ES-I3 (cell line): Measurements from ENCODE around the gene CNTNAP2.

Experiments
- H3K36me3 ChIP-seq: 2 replicates; pipeline ENCODE4 v1.6.1; 2013; ENCODE audit warnings: mild to moderate bottlenecking, low read length, control low read depth, moderate library complexity; ENCODE audit not compliant: insufficient read depth
- H3K4me1 ChIP-seq: 2 replicates; pipeline ENCODE4 v1.6.1; 2013; ENCODE audit warnings: mild to moderate bottlenecking, control low read depth, low read length; ENCODE audit not compliant: insufficient read depth
- H3K9ac ChIP-seq: 2 replicates; pipeline ENCODE4 v1.6.1; 2013; ENCODE audit warnings: low read depth, mild to moderate bottlenecking, low read length, moderate library complexity
- H3K9me3 ChIP-seq: 2 replicates; pipeline ENCODE4 v1.6.1; 2013; ENCODE audit warnings: mild to moderate bottlenecking, low read length, moderate library complexity; ENCODE audit not compliant: control insufficient read depth, insufficient read depth

CNTNAP2 gene

DNA sequence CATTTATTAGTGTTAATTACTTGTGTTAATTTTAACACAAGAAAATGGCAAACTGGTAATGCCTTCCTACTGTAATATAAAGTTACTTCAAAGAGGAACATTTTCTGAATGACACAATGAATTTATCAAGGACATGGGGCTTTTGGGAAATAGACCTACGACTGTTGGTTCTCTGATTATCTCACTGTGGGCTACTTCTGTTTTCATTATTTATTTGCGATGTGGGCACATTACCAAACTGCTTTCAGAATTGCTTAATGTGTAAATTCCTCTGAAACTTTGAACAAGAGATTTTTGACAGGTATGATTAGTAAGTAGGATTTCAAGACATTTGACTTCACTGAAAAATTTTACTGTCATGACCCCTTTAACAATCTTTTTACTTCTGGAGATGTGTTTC lies 535.6 kb downstream of the CNTNAP2 start:
- Histone ChIP-seq H3K9me3 (no peaks in the 10 kb centered on the region), H3K36me3 (no peaks in the 10 kb centered on the region; the same call in 1 of the 2 replicates), H3K4me1 (no peaks in the 10 kb centered on the region), H3K9ac (no peak overlapping the region)

DNA sequence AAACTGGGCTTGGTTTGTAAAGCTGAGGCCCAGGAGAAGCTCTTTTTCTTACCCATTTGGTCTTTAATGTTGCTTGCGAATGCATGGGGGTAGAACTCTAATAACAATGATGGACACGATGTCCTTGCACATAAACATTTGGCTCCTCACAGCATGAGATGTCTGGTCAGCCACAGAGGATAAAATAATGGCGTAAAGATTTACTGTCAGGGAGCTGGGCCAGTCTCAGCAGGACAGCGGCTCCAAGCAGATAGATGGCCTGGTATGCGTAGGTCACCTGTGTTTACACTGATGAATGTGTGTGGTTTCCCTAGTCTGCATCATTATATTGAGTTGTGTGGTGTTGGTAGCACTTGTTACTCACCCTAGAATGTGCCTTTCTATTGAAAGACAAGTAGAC lies 537.4 kb downstream of the CNTNAP2 start:
- Histone ChIP-seq H3K9me3 (no peaks in the 10 kb centered on the region), H3K4me1 (no peaks in the 10 kb centered on the region), H3K9ac (no peak overlapping the region)

DNA sequence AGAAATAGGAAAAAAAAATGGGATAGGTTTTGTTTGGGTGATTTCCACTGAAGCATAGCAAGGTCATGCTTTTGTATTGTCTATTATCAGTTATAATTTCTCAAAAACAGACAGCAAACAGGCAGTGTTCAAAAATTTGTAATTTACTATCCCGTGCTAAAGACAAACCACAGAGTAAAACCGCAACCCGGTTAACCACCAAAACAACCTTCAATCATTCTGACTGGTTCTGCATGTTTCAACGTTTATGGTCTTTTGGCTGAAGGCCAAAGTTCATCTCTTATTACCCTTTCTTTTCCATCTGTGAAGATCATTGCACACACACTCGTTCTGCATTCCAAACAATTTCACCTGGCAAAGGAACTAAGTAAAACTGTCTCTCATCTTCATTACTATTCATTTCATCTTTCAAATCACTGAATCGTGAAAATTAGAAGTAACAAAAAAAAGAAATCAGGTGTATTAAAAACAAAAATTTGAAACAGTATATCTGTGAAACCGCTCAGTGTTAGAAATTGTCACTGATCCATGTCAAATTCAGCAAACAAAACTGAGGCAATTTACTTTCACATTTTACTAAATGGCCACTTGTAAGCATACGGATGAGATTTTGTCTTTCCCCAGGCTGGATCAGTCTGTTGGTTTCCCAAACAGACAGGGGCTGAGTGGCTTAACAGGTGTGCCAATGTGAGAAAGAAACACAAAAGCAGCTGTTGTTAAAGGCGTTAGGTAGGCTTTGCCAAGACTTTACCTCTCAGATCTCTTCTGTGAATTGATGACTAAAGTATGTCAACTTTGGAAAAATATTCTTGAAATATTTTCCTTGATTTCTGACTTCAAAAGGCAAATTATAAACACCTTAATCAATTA lies 539.6 kb downstream of the CNTNAP2 start:
- Histone ChIP-seq H3K4me1 (no peaks in the 10 kb centered on the region), H3K36me3 (no peaks in the 10 kb centered on the region; the same call in 1 of the 2 replicates), H3K9me3 (no peaks in the 10 kb centered on the region), H3K9ac (no peak overlapping the region)

More for the DNA sequence above, 537.4 kb downstream of the CNTNAP2 start:
- no peaks in the 10 kb centered on the region; the same call in 1 of the 2 replicates for H3K36me3 ChIP-seq

DNA sequence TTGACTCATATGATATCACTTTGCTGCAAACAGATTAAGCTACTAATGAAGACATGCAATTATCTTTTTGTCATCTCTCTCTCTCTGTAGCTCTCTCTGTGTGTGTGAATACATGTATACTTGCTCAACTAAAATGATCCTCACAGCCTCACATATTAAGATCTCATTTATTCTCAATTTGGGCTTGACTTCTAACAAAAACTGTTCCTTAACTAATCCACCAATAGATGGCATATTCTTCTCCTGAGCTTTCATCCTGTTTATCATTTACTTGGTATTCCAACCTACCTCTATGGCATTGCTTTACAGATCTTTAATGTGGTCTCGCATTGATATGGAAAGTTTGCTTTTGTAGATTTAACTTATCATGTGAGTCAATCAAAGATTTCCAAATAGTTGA lies 540.4 kb downstream of the CNTNAP2 start:
- Histone ChIP-seq H3K36me3 (no peaks in the 10 kb centered on the region; the same call in 1 of the 2 replicates), H3K4me1 (no peaks in the 10 kb centered on the region), H3K9me3 (no peaks in the 10 kb centered on the region), H3K9ac (no peak overlapping the region)

DNA sequence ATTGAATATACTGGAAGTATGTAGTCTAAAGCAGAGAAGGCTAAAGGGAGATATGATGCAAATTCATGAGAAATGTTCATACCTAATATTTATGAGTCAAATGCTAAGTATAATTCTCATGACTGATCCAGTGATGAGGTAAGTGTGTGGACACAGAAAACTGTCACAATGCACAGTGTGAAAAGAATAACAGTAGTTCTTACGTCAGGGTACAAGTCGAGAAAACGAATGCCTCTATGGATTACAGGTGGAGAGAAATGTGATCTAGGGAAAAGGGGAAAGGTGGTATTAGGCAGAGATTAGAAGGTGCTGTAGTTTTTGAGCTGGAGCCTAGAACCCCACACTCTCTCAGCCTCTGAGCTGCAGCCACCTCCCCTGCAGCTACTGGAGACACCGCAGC lies 542.0 kb downstream of the CNTNAP2 start:
- Histone ChIP-seq H3K4me1 (no peaks in the 10 kb centered on the region), H3K9ac (no peak overlapping the region), H3K9me3 (no peaks in the 10 kb centered on the region), H3K36me3 (no peaks in the 10 kb centered on the region)

DNA sequence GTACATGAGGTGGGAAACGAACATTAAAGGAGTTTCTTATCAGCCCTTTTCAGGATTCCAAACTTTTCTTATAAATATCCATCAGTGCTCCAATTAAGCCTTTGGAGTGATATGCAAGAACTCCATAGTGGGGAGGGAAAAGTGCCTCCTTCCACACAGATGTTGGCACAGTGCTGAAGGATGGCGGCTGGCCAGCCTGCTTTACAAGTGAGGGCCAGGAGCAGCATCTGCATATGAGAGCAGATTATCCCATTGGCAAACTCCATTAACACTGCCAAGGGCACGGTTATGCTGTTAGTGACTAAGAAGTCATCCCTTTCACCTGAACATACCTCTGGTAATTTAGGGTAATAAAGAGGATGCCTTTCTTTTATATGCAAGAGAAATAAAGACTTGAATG lies 543.1 kb downstream of the CNTNAP2 start:
- H3K36me3 ChIP-seq: no peaks in the 10 kb centered on the region
- H3K9ac ChIP-seq: no peak overlapping the region
- no peaks in the 10 kb centered on the region for H3K9me3 ChIP-seq
- no peaks in the 10 kb centered on the region for H3K4me1 ChIP-seq

DNA sequence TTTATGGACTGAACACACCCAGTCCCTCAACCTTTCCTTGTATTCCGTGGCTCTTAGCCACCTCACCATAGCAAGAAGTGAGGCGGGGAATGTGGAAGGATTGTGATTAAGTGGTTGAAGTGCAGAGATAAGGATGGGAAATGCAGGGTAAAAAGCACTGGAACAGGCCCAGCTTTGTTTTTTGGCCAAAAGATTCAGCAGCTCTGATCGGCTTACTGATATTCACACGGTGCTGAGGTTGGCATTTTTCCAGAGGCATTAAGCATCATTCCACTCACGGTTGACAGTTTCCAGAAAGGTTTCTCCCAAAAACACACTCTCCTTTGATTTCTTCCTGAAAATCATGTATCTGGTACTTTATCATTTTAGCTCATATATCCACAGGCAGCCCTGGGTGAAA lies 544.2 kb downstream of the CNTNAP2 start:
- Histone ChIP-seq H3K4me1 (no peaks in the 10 kb centered on the region), H3K9me3 (no peaks in the 10 kb centered on the region), H3K36me3 (no peaks in the 10 kb centered on the region), H3K9ac (no peak overlapping the region)

DNA sequence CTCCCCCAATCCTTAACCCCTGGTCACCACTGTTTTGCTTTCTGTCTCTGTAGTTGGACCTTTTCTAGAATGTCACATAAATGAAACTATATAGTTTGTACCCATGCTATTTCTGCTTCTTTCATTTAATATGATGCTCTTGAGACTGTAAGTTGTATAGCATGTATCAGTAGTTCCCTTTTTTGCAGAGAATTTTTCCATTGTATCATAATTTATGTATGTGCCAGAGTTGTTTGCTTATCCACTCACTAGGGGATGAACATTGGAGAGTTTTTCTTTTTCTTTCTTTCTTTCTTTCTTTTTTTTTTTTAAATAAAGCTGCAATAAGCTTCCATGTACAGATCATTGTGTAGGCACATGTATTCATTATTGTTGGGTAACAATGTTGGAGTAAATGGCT lies 544.8 kb downstream of the CNTNAP2 start:
- Histone ChIP-seq H3K9me3 (no peaks in the 10 kb centered on the region), H3K4me1 (no peaks in the 10 kb centered on the region), H3K36me3 (no peaks in the 10 kb centered on the region), H3K9ac (no peak overlapping the region)

DNA sequence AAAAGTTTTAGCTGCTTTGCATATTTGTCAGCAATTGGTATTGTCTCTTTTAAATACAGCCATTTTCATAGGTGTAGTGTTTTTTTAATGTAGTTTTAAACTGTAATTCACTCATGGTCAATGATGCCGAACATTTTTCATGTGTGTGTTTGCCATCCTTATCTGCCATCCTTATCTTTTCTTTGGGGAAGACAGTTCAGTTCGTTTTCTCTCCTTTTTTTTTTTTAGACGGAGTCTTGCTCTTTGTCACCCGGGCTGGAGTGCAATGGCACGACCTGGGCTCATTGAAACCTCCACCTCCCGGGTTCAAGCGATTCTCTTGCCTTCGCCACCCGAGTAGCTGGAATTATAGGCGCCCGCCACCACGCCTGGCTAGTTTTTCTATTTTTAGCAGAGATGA lies 545.3 kb downstream of the CNTNAP2 start:
- Histone ChIP-seq H3K36me3 (no peaks in the 10 kb centered on the region), H3K9me3 (no peaks in the 10 kb centered on the region), H3K4me1 (no peaks in the 10 kb centered on the region), H3K9ac (no peak overlapping the region)

DNA sequence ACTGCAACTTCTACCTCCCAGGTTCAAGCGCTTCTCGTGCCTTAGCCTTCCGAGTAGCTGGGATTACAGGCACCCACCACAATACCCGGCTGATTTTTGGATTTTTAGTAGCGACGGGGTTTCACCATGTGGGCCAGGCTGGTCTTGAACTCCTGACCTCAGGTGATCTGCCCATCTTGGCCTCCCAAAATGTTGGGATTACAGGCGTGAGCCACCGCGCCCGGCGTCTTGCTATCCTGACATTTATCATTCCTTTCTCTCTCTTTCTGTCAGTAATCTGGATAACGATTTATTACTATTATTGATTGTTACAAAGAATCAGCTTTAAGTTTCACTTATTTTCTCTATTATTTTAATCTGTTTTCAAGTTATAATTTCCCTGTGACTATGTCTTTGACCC lies 548.4 kb downstream of the CNTNAP2 start:
- no peaks in the 10 kb centered on the region for H3K36me3 ChIP-seq
- no peaks in the 10 kb centered on the region for H3K9me3 ChIP-seq
- H3K4me1 ChIP-seq: no peaks in the 10 kb centered on the region
- no peak overlapping the region for H3K9ac ChIP-seq

DNA sequence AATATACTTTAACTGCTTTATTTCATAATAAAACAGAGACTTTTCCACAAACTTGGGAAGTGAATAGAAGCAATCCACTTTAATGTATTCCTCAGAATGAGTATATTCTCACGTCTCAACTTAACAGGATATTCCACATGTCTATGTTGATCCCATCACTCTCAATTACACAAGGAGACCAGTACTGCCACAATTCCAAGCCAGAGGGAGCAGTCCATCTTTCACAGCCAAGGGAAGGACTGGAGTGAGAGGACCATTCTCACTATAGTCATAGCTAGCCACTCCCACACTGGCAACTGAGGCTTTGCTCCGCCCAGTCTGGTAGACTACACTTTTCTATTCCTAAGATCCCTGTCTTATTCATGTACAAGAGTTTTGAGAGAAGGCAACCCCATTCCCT lies 553.9 kb downstream of the CNTNAP2 start:
- H3K9ac ChIP-seq: no peak overlapping the region
- no peaks in the 10 kb centered on the region for H3K9me3 ChIP-seq
- no peaks in the 10 kb centered on the region for H3K4me1 ChIP-seq
- no peaks in the 10 kb centered on the region for H3K36me3 ChIP-seq

DNA sequence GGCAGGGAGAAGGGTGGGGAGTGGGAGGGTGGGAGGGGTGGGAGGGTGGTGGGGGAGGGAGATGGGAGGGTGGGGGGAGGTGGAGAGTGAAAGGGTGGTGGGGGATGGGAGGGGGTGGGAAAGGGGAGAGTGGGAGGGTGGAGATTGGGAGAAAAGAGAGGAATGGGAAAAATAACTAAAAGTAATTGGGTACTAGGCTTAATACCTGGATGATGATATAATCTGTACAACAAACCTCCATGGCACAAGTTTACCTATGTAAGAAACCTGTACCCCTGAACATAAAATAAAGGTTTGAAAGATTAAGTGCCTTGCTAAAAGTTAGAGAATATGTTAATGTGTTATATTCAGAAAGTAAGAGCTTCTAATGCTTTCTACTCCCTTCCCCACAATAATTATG lies 564.9 kb downstream of the CNTNAP2 start:
- no peaks in the 10 kb centered on the region for H3K9me3 ChIP-seq
- no peaks in the 10 kb centered on the region for H3K4me1 ChIP-seq
- no peaks in the 10 kb centered on the region for H3K36me3 ChIP-seq
- no peak overlapping the region for H3K9ac ChIP-seq

DNA sequence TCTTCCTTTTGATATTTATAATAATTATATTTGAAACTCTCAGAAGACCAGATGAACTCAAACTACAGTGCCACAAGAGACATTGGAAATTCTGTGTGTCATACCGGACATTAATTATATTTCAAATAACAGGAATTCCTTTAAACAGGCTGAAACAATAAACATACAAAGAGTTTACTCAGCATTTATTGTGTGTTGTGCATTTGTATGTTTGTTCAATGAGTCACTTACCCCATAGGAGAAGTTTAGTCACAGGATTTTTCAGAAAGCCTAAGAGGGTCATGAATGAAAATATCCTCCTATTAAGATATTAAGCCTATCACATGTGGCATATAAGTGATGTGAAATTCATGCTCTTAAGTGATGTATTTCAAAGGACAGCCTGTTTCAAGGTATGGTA lies 566.8 kb downstream of the CNTNAP2 start:
- Histone ChIP-seq H3K9me3 (no peaks in the 10 kb centered on the region), H3K4me1 (no peaks in the 10 kb centered on the region), H3K9ac (no peak overlapping the region), H3K36me3 (no peaks in the 10 kb centered on the region)

DNA sequence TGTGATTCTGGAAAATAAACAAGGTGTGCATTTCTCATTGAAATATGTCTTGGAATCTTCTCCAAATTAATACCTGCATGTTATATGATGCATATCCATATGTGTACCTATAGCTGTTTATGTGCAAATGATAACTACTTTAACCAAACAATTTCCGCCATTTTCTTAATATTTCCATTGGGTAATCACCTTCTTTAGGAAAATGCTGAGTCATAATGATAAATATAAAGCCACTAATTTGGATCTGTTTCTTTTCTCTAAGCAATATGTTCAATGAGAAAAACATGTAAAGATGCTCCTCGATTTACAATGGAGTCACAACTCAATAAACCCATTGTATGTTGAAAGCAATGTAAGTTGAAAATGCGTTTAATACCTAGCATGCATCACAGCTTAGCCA lies 574.4 kb downstream of the CNTNAP2 start:
- H3K4me1 ChIP-seq: peaks cover 4% of the 10 kb centered on the region; the same call in 1 of the 2 replicates
- no peak overlapping the region for H3K9ac ChIP-seq
- no peaks in the 10 kb centered on the region for H3K9me3 ChIP-seq
- H3K36me3 ChIP-seq: no peaks in the 10 kb centered on the region

DNA sequence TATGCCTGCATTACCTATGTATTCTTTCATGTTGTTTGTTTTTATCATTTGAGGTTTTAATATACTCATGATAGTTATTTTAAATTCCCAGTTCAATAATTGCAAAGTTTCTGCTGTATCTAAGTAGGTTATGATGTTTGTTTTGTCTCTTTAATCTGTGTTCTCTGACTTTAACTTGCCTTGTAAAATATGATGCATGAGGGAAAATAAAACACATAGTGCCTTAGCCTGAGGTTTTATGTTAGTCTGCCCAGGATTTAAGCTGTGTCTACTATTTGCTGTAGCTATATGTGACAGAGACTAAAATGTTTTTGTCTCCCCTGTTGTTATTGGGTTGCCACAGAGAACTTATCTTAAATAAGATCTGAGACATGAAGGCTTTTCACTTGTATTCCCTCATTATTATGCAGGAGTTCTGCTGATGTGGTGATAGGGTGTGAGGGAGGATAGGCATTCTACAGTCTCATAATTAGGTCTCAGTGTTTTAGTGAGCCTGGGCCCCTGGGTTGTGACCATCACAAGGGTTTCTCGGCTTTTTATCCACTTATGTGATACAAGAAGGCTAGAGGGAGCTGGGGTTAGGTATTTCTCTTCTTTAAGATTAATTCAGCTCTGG lies 582.5 kb downstream of the CNTNAP2 start:
- Histone ChIP-seq H3K4me1 (no peaks in the 10 kb centered on the region), H3K36me3 (no peaks in the 10 kb centered on the region), H3K9me3 (no peaks in the 10 kb centered on the region), H3K9ac (no peak overlapping the region)
